ENCODE data around the gene BCL11B.

BCL11B gene

GRCh38 chr14:99234961-99235571 is 36.9 kb downstream of the BCL11B start:
- H3K27me3 ChIP-seq (ENCODE audit: low read length) = no peaks in the 10 kb centered on the region
- no peaks in the 10 kb centered on the region for H3K36me3 ChIP-seq (ENCODE audit: low read length)
- H3K9me2 ChIP-seq (replicated peaks; ENCODE audit: insufficient read depth, low read length) = no peaks in the 10 kb centered on the region
- no peak overlapping the region for H3K4me3 ChIP-seq (ENCODE audit: insufficient read depth, low read length, poor library complexity, severe bottlenecking)
- no peaks in the 10 kb centered on the region for H4K20me1 ChIP-seq (ENCODE audit: low read depth, low read length)
- no peaks in the 10 kb centered on the region for H3F3A ChIP-seq (ENCODE audit: insufficient read depth)
- H3K27ac ChIP-seq (ENCODE audit: low read depth, low read length) = no peak overlapping the region
- no peaks in the 10 kb centered on the region for H3K79me2 ChIP-seq (ENCODE audit: insufficient read depth, low read length)
- no peak for TF ChIP-seq CTCF (IDR thresholded peaks at IDR 0.05; ENCODE audit: insufficient read depth, low read length, poor library complexity, severe bottlenecking)
- no peak for TF ChIP-seq EZH2phosphoT487 (conservative IDR thresholded peaks at IDR 0.05; ENCODE audit: low read length)
- H3K4me2 ChIP-seq (ENCODE audit: low read depth, low read length, poor library complexity, severe bottlenecking) = no peak overlapping the region
- no peaks in the 10 kb centered on the region for H3K9me3 ChIP-seq (ENCODE audit: insufficient read depth, low read length)
- no peak overlapping the region for H2AFZ ChIP-seq (ENCODE audit: low read depth, low read length, severe bottlenecking)
- no peak overlapping the region for H3K9ac ChIP-seq (ENCODE audit: low read length)

DNA sequence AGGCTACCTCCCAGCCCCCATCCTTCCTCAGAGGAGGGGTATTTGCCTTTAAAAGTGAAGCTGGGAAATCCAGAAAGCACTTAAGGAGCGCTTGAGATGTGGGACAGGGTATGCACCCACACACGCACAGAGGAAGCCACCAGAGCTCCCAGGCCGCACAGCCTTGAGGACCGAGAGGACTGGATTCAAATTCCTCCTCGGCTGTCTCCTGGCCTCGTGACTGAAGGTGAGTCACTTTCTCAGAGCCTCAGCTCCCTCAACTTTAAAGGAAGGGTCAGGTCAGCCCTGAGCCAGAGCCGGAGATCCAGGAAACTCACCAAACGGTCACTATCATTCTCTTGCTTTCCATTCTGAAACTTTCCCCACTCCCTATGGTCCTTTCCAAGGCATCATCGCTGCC is 37.6 kb downstream of the BCL11B start:
- Histone ChIP-seq H3K27ac (ENCODE audit: low read depth, low read length) (no peak overlapping the region), H3K9ac (ENCODE audit: low read length) (no peak overlapping the region), H3K27me3 (ENCODE audit: low read length) (no peaks in the 10 kb centered on the region), H2AFZ (ENCODE audit: low read depth, low read length, severe bottlenecking) (no peak overlapping the region), H3K4me3 (ENCODE audit: insufficient read depth, low read length, poor library complexity, severe bottlenecking) (no peak overlapping the region), H3K4me2 (ENCODE audit: low read depth, low read length, poor library complexity, severe bottlenecking) (no peak overlapping the region), H3F3A (ENCODE audit: insufficient read depth) (no peaks in the 10 kb centered on the region), H3K9me3 (ENCODE audit: insufficient read depth, low read length) (no peaks in the 10 kb centered on the region), H3K36me3 (ENCODE audit: low read length) (no peaks in the 10 kb centered on the region), H3K79me2 (ENCODE audit: insufficient read depth, low read length) (no peaks in the 10 kb centered on the region), H4K20me1 (ENCODE audit: low read depth, low read length) (no peaks in the 10 kb centered on the region), H3K9me2 (replicated peaks; ENCODE audit: insufficient read depth, low read length) (no peaks in the 10 kb centered on the region)
- no peak for TF ChIP-seq EZH2phosphoT487 (conservative IDR thresholded peaks at IDR 0.05; ENCODE audit: low read length)
- TF ChIP-seq CTCF (IDR thresholded peaks at IDR 0.05; ENCODE audit: insufficient read depth, low read length, poor library complexity, severe bottlenecking) = no peak

- no peaks in the 10 kb centered on the region for H3K27me3 ChIP-seq (ENCODE audit: low read length)
- no peaks in the 10 kb centered on the region for H3K9me3 ChIP-seq (ENCODE audit: insufficient read depth, low read length)
- no peaks in the 10 kb centered on the region for H3K9me2 ChIP-seq (replicated peaks; ENCODE audit: insufficient read depth, low read length)
- H3K4me3 ChIP-seq (ENCODE audit: insufficient read depth, low read length, poor library complexity, severe bottlenecking) = no peak overlapping the region
- H3K36me3 ChIP-seq (ENCODE audit: low read length) = no peaks in the 10 kb centered on the region
- H3F3A ChIP-seq (ENCODE audit: insufficient read depth) = no peaks in the 10 kb centered on the region
- no peak overlapping the region for H2AFZ ChIP-seq (ENCODE audit: low read depth, low read length, severe bottlenecking)
- no peak overlapping the region for H3K4me2 ChIP-seq (ENCODE audit: low read depth, low read length, poor library complexity, severe bottlenecking)
- H3K79me2 ChIP-seq (ENCODE audit: insufficient read depth, low read length) = no peaks in the 10 kb centered on the region
- TF ChIP-seq EZH2phosphoT487 (conservative IDR thresholded peaks at IDR 0.05; ENCODE audit: low read length) (no peak), CTCF (IDR thresholded peaks at IDR 0.05; ENCODE audit: insufficient read depth, low read length, poor library complexity, severe bottlenecking) (no peak)
- no peak overlapping the region for H3K9ac ChIP-seq (ENCODE audit: low read length)
- no peak overlapping the region for H3K27ac ChIP-seq (ENCODE audit: low read depth, low read length)
- no peaks in the 10 kb centered on the region for H4K20me1 ChIP-seq (ENCODE audit: low read depth, low read length)
Measured at GRCh38 chr14:99233222-99234035, 38.6 kb downstream of the BCL11B start.

Measured in SU-DHL-6 (cell line).